Activated T-helper 1 cell treated with anti-CD3 and anti-CD28 coated beads, Interleukin-12 subunit alpha, Interleukin-12 subunit beta, Interleukin-2, Interleukin-4 antibody, amounts not matched to agents 30 ng/mL and 10 ng/mL and 1 ng/mL, durations not matched to agents 14 hours and 24 hours and 36 hours (primary cell): ENCODE results near the gene TMPRSS6. TPM values are rescaled to one million over a fixed set of nuclear protein-coding genes. Genes with fewer than 3 reads are reported as not detected.
"Not testable (repeated sequence)": the region's sequence is repeated elsewhere in the genome, so short reads cannot be mapped to it uniquely, and the experiment has no call there.

Experiments used
- DNase-seq: peaks from one replicate; pipeline ENCODE4 v3.0.0; 2021; ENCODE audit warnings: low spot score
- H3K27ac Mint-ChIP-seq: one replicate; pipeline ENCODE4 v1.8.0; 2021; ENCODE audit warnings: mild to moderate bottlenecking, mixed read lengths
- H3K27me3 Mint-ChIP-seq: one replicate; pipeline ENCODE4 v1.8.0; 2022; ENCODE audit warnings: mild to moderate bottlenecking, moderate library complexity, mixed read lengths; ENCODE audit not compliant: insufficient read depth
- H3K36me3 Mint-ChIP-seq: one replicate; pipeline ENCODE4 v1.8.0; 2021; ENCODE audit warnings: low read depth, mixed read lengths
- H3K4me1 Mint-ChIP-seq: one replicate; pipeline ENCODE4 v1.8.0; 2021; ENCODE audit warnings: low read depth, mixed read lengths
- H3K4me3 Mint-ChIP-seq: one replicate; pipeline ENCODE4 v1.8.0; 2021; ENCODE audit warnings: mild to moderate bottlenecking, moderate library complexity, mixed read lengths
- H3K9me3 Mint-ChIP-seq: one replicate; pipeline ENCODE4 v1.8.0; 2021; ENCODE audit warnings: mixed read lengths
- intact Hi-C: fragments of 100-400 bp; cut with micrococcal nuclease; formaldehyde crosslinking; loops from one replicate; pipeline ENCODE4 v1.15.1; 2024
- total RNA-seq: library from RNA; stranded (reverse); gene quantifications from 2 replicates; pipeline ENCODE4 v1.2.3, GENCODE V29; 2022

TMPRSS6 gene
- total RNA-seq, 1 donor from 2014 or later, result 2.3 TPM

GRCh38 chr22:37072673-37073072 is 36.8 kb downstream of the TMPRSS6 start:
- H3K27ac Mint-ChIP-seq, result no peak overlapping the region
- peaks cover under 1% of the 10 kb centered on the region for H3K4me1 Mint-ChIP-seq
- no peak for DNase-seq

DNA sequence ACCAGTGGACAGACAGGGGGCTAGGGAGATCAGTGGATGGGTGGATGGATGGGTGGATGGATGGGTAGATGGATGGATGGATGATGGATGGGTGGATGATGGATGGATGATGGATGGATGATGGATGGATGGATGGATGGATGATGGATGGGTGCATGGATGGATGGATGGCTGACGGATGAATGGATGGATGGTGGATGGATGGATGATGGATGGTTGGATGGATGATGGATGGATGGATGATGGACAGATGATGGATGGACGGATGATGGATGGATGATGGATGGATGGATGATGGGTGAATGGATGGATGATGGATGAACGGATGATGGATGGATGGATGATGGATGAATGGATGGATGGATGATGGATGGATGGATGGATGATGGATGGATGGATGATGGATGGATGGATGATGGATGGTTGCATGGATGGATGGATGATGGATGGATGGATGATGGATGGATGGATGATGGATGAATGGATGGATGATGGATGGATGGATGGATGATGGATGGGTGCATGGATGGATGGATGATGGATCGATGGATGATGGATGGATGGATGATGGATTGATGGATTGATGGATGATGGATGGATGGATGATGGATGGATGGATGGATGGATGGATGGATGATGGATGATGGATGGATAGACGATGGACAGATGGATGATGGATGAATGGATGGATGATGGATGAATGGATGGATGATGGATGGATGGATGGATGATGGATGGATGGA is 37.5 kb downstream of the TMPRSS6 start:
- H3K36me3 Mint-ChIP-seq, DNase-seq, H3K9me3 Mint-ChIP-seq, H3K4me1 Mint-ChIP-seq, intact Hi-C loops, H3K4me3 Mint-ChIP-seq, H3K27ac Mint-ChIP-seq, H3K27me3 Mint-ChIP-seq: not testable (repeated sequence)

More at GRCh38 chr22:37072673-37073072, 36.8 kb downstream of the TMPRSS6 start:
- Mint-ChIP-seq H3K36me3 (no peaks in the 10 kb centered on the region), H3K27me3 (peaks cover 8% of the 10 kb centered on the region), H3K4me3 (no peak overlapping the region), H3K9me3 (no peaks in the 10 kb centered on the region)
- intact Hi-C loops, result no loop called here

GRCh38 chr22:37070744-37071143 is 38.8 kb downstream of the TMPRSS6 start:
- intact Hi-C loops, result no loop called here
- Mint-ChIP-seq H3K27ac (no peak overlapping the region), H3K36me3 (peaks cover 2% of the 10 kb centered on the region), H3K27me3 (peaks cover 8% of the 10 kb centered on the region), H3K4me1 (no peaks in the 10 kb centered on the region), H3K4me3 (no peak overlapping the region), H3K9me3 (no peaks in the 10 kb centered on the region)
- no peak for DNase-seq

GRCh38 chr22:37070334-37070733 is 39.2 kb downstream of the TMPRSS6 start:
- H3K9me3 Mint-ChIP-seq, result no peaks in the 10 kb centered on the region
- no peak for DNase-seq
- intact Hi-C loops, result no loop called here
- peaks cover 6% of the 10 kb centered on the region for H3K27me3 Mint-ChIP-seq
- no peak overlapping the region for H3K4me3 Mint-ChIP-seq
- H3K27ac Mint-ChIP-seq, result no peak overlapping the region
- H3K36me3 Mint-ChIP-seq, result peaks cover 2% of the 10 kb centered on the region
- H3K4me1 Mint-ChIP-seq, result no peaks in the 10 kb centered on the region

DNA sequence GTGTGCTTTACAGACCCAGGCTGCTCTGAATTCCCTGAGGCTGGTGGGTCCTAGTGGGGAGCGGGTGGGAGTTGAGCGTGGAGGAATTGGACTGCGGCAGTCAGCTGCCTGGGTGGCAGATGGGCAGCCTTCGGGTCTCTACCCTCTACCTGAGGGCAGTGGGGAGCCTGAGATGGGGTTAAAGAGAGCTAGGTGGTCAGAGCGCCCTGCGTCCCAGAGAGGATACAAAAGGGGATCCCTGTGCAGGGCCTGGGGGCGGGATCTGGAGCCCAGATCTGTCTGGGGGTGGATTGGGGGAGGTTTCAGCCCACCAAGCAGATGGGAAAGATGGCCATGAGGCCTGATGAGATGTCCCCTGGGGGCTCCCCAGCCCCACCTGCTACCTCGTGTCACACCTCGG is 39.8 kb downstream of the TMPRSS6 start:
- peaks cover 2% of the 10 kb centered on the region for H3K36me3 Mint-ChIP-seq
- H3K9me3 Mint-ChIP-seq, result no peaks in the 10 kb centered on the region
- intact Hi-C loops, result no loop called here
- H3K27me3 Mint-ChIP-seq, result peaks cover 6% of the 10 kb centered on the region
- no peak overlapping the region for H3K27ac Mint-ChIP-seq
- H3K4me1 Mint-ChIP-seq, result no peaks in the 10 kb centered on the region
- no peak overlapping the region for H3K4me3 Mint-ChIP-seq
- DNase-seq, result no peak

DNA sequence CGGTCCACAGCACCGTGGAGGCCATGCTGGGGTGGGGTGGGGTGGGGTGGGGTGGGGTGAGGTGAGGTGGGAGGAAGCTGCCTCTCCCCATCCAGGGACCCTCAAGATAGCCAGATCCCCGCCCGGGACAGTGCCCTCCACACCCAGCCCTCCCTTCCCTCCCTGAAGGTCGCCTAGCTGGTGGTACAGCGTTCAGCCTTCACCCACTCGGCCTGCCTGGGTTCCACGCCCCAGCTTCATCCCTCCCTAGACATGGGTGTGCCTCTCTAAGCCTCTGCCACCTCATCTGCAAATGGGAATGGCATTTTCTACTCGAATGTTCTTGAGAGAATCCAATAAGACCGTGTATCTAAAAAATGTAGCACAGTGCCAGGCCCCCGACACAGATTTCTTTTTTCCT is 40.2 kb downstream of the TMPRSS6 start:
- H3K36me3 Mint-ChIP-seq, result peaks cover 4% of the 10 kb centered on the region
- peaks cover 6% of the 10 kb centered on the region for H3K27me3 Mint-ChIP-seq
- DNase-seq, result no peak
- no peak overlapping the region for H3K4me3 Mint-ChIP-seq
- H3K9me3 Mint-ChIP-seq, result no peaks in the 10 kb centered on the region
- no peaks in the 10 kb centered on the region for H3K4me1 Mint-ChIP-seq
- intact Hi-C loops, result no loop called here
- H3K27ac Mint-ChIP-seq, result no peak overlapping the region

DNA sequence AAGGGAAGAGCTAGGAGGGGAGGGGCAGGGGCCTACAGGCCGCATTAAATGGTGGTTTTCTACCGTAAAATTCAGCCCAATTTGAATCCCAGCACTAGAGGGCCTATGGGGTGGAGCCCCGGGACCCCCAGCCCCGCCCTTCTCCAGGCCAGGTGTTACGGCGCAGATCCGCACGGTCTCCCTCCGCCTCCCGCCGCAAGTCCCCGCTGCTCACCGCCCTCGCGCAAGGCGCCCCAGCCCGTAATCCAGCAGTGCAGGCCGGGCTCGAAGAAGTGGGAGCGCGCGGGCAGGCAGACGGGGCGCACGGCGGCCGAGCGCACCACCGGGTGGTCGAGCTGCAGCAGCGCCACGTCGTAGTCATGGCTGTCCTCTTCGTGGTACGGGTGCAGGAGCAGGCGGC is 40.7 kb downstream of the TMPRSS6 start:
- no peak for DNase-seq
- no peak overlapping the region for H3K27ac Mint-ChIP-seq
- H3K9me3 Mint-ChIP-seq, result no peaks in the 10 kb centered on the region
- no peak overlapping the region for H3K4me3 Mint-ChIP-seq
- no peaks in the 10 kb centered on the region for H3K4me1 Mint-ChIP-seq
- H3K36me3 Mint-ChIP-seq, result peaks cover 6% of the 10 kb centered on the region
- peaks cover 6% of the 10 kb centered on the region for H3K27me3 Mint-ChIP-seq
- intact Hi-C loops, result no loop called here

- Mint-ChIP-seq H3K27me3 (peaks cover 6% of the 10 kb centered on the region), H3K36me3 (peaks cover 6% of the 10 kb centered on the region), H3K27ac (no peak overlapping the region), H3K9me3 (no peaks in the 10 kb centered on the region), H3K4me3 (no peak overlapping the region), H3K4me1 (no peaks in the 10 kb centered on the region)
- intact Hi-C loops, result no loop called here
- no peak for DNase-seq
Measured at GRCh38 chr22:37067428-37067827, 42.1 kb downstream of the TMPRSS6 start.

DNA sequence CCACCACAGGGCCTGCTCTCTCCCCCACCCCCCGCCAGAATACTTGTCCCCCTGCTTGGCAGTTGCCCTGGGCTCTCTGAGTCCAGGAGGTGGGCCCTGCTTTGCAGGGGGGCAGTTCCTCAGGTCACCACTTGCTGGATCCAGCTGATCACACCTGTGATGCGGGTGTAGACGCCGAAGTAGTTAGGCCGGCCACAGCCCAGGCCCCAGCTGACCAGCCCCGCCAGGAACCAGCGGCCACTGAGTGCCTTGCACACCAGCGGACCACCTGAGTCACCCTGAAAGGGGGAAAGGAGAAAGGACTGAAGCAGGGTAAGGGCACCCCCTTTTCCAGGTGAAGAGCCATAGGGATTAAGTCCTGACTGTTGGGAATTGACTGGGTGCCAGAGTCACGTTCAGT is 43.6 kb downstream of the TMPRSS6 start:
- Mint-ChIP-seq H3K36me3 (peaks cover 7% of the 10 kb centered on the region), H3K27ac (no peak overlapping the region), H3K9me3 (no peaks in the 10 kb centered on the region), H3K4me3 (no peak overlapping the region), H3K4me1 (peaks cover 2% of the 10 kb centered on the region), H3K27me3 (peaks cover 6% of the 10 kb centered on the region)
- no peak for DNase-seq
- intact Hi-C loops, result no loop called here

DNA sequence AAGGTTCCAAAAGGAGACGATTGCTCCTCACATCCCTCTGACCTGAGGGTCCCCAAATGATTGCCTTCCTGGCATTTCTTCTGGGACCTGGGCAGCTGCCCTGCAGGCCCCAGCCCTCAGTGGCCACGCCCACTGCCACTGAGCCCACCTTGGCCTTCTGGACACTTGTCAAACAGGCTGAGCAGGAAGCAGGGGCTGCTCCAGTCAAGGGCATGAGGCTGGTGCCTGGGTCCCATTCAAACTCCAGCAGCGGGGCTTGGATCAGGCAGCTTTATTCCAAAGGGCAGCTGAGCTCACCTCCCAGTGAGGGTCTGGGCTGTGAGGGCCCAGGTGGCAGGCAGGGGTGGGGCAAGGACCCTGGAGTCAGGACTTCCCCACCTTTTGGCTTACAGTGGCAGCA is 44.3 kb downstream of the TMPRSS6 start:
- peaks cover 10% of the 10 kb centered on the region for H3K4me1 Mint-ChIP-seq
- no peak overlapping the region for H3K4me3 Mint-ChIP-seq
- H3K9me3 Mint-ChIP-seq, result no peaks in the 10 kb centered on the region
- no peak for DNase-seq
- intact Hi-C loops, result no loop called here
- peaks cover 11% of the 10 kb centered on the region for H3K36me3 Mint-ChIP-seq
- peaks cover 6% of the 10 kb centered on the region for H3K27me3 Mint-ChIP-seq
- H3K27ac Mint-ChIP-seq, result no peak overlapping the region

DNA sequence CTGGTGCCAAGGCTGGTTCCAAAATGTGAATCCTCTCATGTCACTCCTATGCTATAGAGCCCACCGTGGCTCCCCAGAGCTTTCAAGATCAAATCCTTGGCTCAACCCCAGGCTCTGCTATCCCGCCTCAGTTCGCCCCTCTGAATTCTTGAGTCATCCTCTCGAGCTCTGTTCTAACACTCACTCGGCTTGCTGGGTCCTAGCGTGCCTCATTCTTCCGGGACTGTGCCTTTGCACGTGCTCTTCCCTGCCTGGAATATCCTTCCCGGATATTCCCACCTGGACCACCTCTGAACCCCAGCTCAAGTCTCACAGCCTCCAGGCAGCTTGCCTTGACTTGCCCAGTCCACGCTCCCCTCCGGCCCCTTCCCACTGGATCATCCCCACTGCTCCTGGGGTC is 45.0 kb downstream of the TMPRSS6 start:
- Mint-ChIP-seq H3K4me3 (no peak overlapping the region), H3K4me1 (peaks cover 15% of the 10 kb centered on the region), H3K36me3 (peaks cover 11% of the 10 kb centered on the region), H3K27me3 (peaks cover 5% of the 10 kb centered on the region), H3K9me3 (no peaks in the 10 kb centered on the region), H3K27ac (no peak overlapping the region)
- intact Hi-C loops, result no loop called here
- DNase-seq, result no peak

- Mint-ChIP-seq H3K9me3 (no peaks in the 10 kb centered on the region), H3K36me3 (peaks cover 11% of the 10 kb centered on the region), H3K4me3 (no peak overlapping the region), H3K4me1 (peaks cover 15% of the 10 kb centered on the region), H3K27ac (no peak overlapping the region), H3K27me3 (peaks cover 4% of the 10 kb centered on the region)
- intact Hi-C loops, result no loop called here
- DNase-seq, result no peak
Measured at GRCh38 chr22:37063431-37064420, 45.8 kb downstream of the TMPRSS6 start.

- peaks cover 15% of the 10 kb centered on the region for H3K4me1 Mint-ChIP-seq
- peaks cover 14% of the 10 kb centered on the region for H3K36me3 Mint-ChIP-seq
- intact Hi-C loops, result no loop called here
- no peaks in the 10 kb centered on the region for H3K9me3 Mint-ChIP-seq
- no peak overlapping the region for H3K27ac Mint-ChIP-seq
- no peak overlapping the region for H3K4me3 Mint-ChIP-seq
- no peak for DNase-seq
- H3K27me3 Mint-ChIP-seq, result peaks cover 2% of the 10 kb centered on the region
Measured at GRCh38 chr22:37062702-37063381, 46.7 kb downstream of the TMPRSS6 start.
